Activated T-helper 2 cell treated with anti-CD3 and anti-CD28 coated beads, Interferon-gamma antibody, Interleukin-2, Interleukin-4, amounts not matched to agents 10 μg/mL and 5 μg/mL and 100 μg/mL, durations not matched to agents 14 hours and 24 hours and 36 hours (primary cell): Measurements from ENCODE around the gene RUNX3. TPM values are rescaled to one million over a fixed set of nuclear protein-coding genes. Genes with fewer than 3 reads are reported as not detected.

Experiments
- DNase-seq: peaks from one replicate; pipeline ENCODE4 v3.0.0; 2021; ENCODE audit warnings: low spot score
- H3K27ac Mint-ChIP-seq: one replicate; pipeline ENCODE4 v1.8.0; 2021; ENCODE audit warnings: mixed read lengths
- H3K27me3 Mint-ChIP-seq: one replicate; pipeline ENCODE4 v1.8.0; 2021; ENCODE audit warnings: low read depth, mixed read lengths
- H3K36me3 Mint-ChIP-seq: one replicate; pipeline ENCODE4 v1.8.0; 2021; ENCODE audit warnings: low read depth, mixed read lengths
- H3K4me1 Mint-ChIP-seq: one replicate; pipeline ENCODE4 v1.8.0; 2021; ENCODE audit warnings: low read depth, mixed read lengths
- H3K4me3 Mint-ChIP-seq: one replicate; pipeline ENCODE4 v1.8.0; 2021; ENCODE audit warnings: low read depth, mild to moderate bottlenecking, moderate library complexity, mixed read lengths
- H3K9me3 Mint-ChIP-seq: one replicate; pipeline ENCODE4 v1.8.0; 2021; ENCODE audit warnings: mixed read lengths
- intact Hi-C: fragments of 100-400 bp; cut with micrococcal nuclease; formaldehyde crosslinking; loops from one replicate; pipeline ENCODE4 v1.15.1; 2023
- total RNA-seq: library from RNA; stranded (reverse); gene quantifications from 2 replicates; pipeline ENCODE4 v1.2.3, GENCODE V29; 2022

RUNX3 gene
- total RNA-seq, 1 donor from 2014 or later: 129 TPM

GRCh38 chr1:24949331-24949881 is 19.3 kb upstream of the RUNX3 start:
- no peaks in the 10 kb centered on the region for H3K9me3 Mint-ChIP-seq
- H3K4me3 Mint-ChIP-seq: no peak overlapping the region
- no peak for DNase-seq
- intact Hi-C loops: no loop called here
- peaks cover 65% of the 10 kb centered on the region for H3K4me1 Mint-ChIP-seq
- no peaks in the 10 kb centered on the region for H3K27me3 Mint-ChIP-seq
- H3K36me3 Mint-ChIP-seq: peaks cover 79% of the 10 kb centered on the region
- no peak overlapping the region for H3K27ac Mint-ChIP-seq

GRCh38 chr1:24948079-24948827 is 18.2 kb upstream of the RUNX3 start:
- no peak for DNase-seq
- no peaks in the 10 kb centered on the region for H3K27me3 Mint-ChIP-seq
- H3K27ac Mint-ChIP-seq: peak overlapping the region; percentile 38
- H3K9me3 Mint-ChIP-seq: no peaks in the 10 kb centered on the region
- H3K36me3 Mint-ChIP-seq: peaks cover 74% of the 10 kb centered on the region
- intact Hi-C loops: no loop called here
- H3K4me3 Mint-ChIP-seq: no peak overlapping the region
- H3K4me1 Mint-ChIP-seq: peaks cover 62% of the 10 kb centered on the region

- no peak overlapping the region for H3K4me3 Mint-ChIP-seq
- no peaks in the 10 kb centered on the region for H3K9me3 Mint-ChIP-seq
- peaks cover 69% of the 10 kb centered on the region for H3K36me3 Mint-ChIP-seq
- intact Hi-C loops: no loop called here
- H3K27me3 Mint-ChIP-seq: no peaks in the 10 kb centered on the region
- H3K27ac Mint-ChIP-seq: peak overlapping the region; percentile 62
- DNase-seq: no peak
- H3K4me1 Mint-ChIP-seq: peaks cover 53% of the 10 kb centered on the region
These were observed 17.0 kb upstream of the RUNX3 start for GRCh38 chr1:24946861-24947658.

- Mint-ChIP-seq H3K36me3 (peaks cover 71% of the 10 kb centered on the region), H3K4me1 (peaks cover 47% of the 10 kb centered on the region), H3K27ac (no peak overlapping the region), H3K27me3 (no peaks in the 10 kb centered on the region), H3K4me3 (no peak overlapping the region), H3K9me3 (no peaks in the 10 kb centered on the region)
- no peak for DNase-seq
- intact Hi-C loops: no loop called here
These were observed 15.6 kb upstream of the RUNX3 start for GRCh38 chr1:24945354-24946326.

- Mint-ChIP-seq H3K4me3 (no peak overlapping the region), H3K9me3 (no peaks in the 10 kb centered on the region), H3K27ac (no peak overlapping the region), H3K4me1 (peaks cover 44% of the 10 kb centered on the region), H3K36me3 (peaks cover 70% of the 10 kb centered on the region), H3K27me3 (no peaks in the 10 kb centered on the region)
- DNase-seq: no peak
- intact Hi-C loops: no loop called here
These were observed 14.2 kb upstream of the RUNX3 start for GRCh38 chr1:24944318-24944717.

- no peaks in the 10 kb centered on the region for H3K9me3 Mint-ChIP-seq
- peaks cover 36% of the 10 kb centered on the region for H3K4me1 Mint-ChIP-seq
- peaks cover 70% of the 10 kb centered on the region for H3K36me3 Mint-ChIP-seq
- no peak overlapping the region for H3K4me3 Mint-ChIP-seq
- intact Hi-C loops: no loop called here
- no peak overlapping the region for H3K27ac Mint-ChIP-seq
- H3K27me3 Mint-ChIP-seq: no peaks in the 10 kb centered on the region
- no peak for DNase-seq
These were observed 12.7 kb upstream of the RUNX3 start for GRCh38 chr1:24942789-24943188.

- Mint-ChIP-seq H3K27me3 (no peaks in the 10 kb centered on the region), H3K36me3 (peaks cover 73% of the 10 kb centered on the region), H3K4me3 (no peak overlapping the region), H3K4me1 (peaks cover 29% of the 10 kb centered on the region), H3K27ac (no peak overlapping the region), H3K9me3 (no peaks in the 10 kb centered on the region)
- intact Hi-C loops: no loop called here
- DNase-seq: no peak
These were observed 11.5 kb upstream of the RUNX3 start for GRCh38 chr1:24941564-24941963.

- Mint-ChIP-seq H3K27me3 (no peaks in the 10 kb centered on the region), H3K4me1 (peaks cover 31% of the 10 kb centered on the region), H3K36me3 (peaks cover 77% of the 10 kb centered on the region), H3K4me3 (no peak overlapping the region), H3K27ac (no peak overlapping the region), H3K9me3 (no peaks in the 10 kb centered on the region)
- DNase-seq: no peak
- intact Hi-C loops: no loop called here
These were observed 10.2 kb upstream of the RUNX3 start for GRCh38 chr1:24940231-24940630.

GRCh38 chr1:24939675-24940193 is 9.7 kb upstream of the RUNX3 start:
- Mint-ChIP-seq H3K4me3 (no peak overlapping the region), H3K27me3 (no peaks in the 10 kb centered on the region), H3K27ac (no peak overlapping the region), H3K9me3 (no peaks in the 10 kb centered on the region), H3K4me1 (peaks cover 33% of the 10 kb centered on the region), H3K36me3 (peaks cover 77% of the 10 kb centered on the region)
- intact Hi-C loops: no loop called here
- no peak for DNase-seq

- Mint-ChIP-seq H3K27me3 (no peaks in the 10 kb centered on the region), H3K27ac (no peak overlapping the region), H3K36me3 (peaks cover 77% of the 10 kb centered on the region), H3K9me3 (no peaks in the 10 kb centered on the region), H3K4me3 (no peak overlapping the region), H3K4me1 (peaks cover 35% of the 10 kb centered on the region)
- no peak for DNase-seq
- intact Hi-C loops: no loop called here
These were observed 9.1 kb upstream of the RUNX3 start for GRCh38 chr1:24939040-24939674.

GRCh38 chr1:24938276-24938675 is 8.2 kb upstream of the RUNX3 start:
- intact Hi-C loops: no loop called here
- Mint-ChIP-seq H3K9me3 (no peaks in the 10 kb centered on the region), H3K27me3 (no peaks in the 10 kb centered on the region), H3K36me3 (peaks cover 84% of the 10 kb centered on the region), H3K4me3 (no peak overlapping the region), H3K4me1 (peaks cover 41% of the 10 kb centered on the region), H3K27ac (no peak overlapping the region)
- no peak for DNase-seq

GRCh38 chr1:24936684-24937083 is 6.6 kb upstream of the RUNX3 start:
- Mint-ChIP-seq H3K36me3 (peaks cover 88% of the 10 kb centered on the region), H3K27me3 (no peaks in the 10 kb centered on the region), H3K4me3 (no peak overlapping the region), H3K27ac (no peak overlapping the region), H3K4me1 (peaks cover 46% of the 10 kb centered on the region), H3K9me3 (no peaks in the 10 kb centered on the region)
- no peak for DNase-seq
- intact Hi-C loops: no loop called here
